Measurements from ENCODE around the gene SDCBP2.

SDCBP2 gene

DNA sequence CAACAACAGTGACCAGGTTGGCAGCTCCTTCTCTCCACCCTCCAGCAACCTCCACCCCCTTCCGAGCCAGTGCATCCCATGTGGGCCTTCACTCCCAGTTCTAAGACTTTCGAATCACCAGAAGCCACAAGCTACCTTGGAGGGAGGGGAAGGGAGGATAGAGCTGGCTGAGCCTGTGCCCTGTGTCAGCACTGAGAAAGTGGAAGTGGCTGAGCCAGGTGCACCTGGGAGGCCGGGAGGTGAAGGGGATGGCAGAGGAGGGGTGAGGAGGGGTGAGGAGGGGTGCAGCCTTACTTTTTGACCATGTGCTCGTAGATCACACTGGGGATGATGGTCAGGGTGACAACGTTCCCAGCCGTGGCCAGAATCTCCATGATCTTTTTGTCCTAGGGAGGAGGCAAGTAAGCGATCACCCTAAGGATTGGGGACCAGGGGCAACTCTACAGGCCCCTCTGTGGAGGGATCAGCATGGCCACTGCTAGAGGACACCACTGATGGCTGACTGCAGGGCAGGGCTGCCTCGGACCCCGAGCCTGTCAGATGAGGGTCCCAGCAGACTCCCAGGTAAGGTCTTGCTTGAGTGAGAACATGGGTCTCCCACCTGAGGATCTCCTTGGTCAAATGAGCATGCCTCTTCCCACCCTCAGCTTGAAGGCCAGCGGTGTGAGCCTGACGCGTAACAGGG is 18.3 kb downstream of the SDCBP2 start:
- Histone ChIP-seq H3K36me3 (replicated peaks) (no peaks in the 10 kb centered on the region), H3K27me3 (replicated peaks) (no peaks in the 10 kb centered on the region), H3K4me3 (ENCODE audit: low read depth, low read length) (no peak overlapping the region), H3K27ac (no peak overlapping the region)
- TF ChIP-seq, protein P1, sequence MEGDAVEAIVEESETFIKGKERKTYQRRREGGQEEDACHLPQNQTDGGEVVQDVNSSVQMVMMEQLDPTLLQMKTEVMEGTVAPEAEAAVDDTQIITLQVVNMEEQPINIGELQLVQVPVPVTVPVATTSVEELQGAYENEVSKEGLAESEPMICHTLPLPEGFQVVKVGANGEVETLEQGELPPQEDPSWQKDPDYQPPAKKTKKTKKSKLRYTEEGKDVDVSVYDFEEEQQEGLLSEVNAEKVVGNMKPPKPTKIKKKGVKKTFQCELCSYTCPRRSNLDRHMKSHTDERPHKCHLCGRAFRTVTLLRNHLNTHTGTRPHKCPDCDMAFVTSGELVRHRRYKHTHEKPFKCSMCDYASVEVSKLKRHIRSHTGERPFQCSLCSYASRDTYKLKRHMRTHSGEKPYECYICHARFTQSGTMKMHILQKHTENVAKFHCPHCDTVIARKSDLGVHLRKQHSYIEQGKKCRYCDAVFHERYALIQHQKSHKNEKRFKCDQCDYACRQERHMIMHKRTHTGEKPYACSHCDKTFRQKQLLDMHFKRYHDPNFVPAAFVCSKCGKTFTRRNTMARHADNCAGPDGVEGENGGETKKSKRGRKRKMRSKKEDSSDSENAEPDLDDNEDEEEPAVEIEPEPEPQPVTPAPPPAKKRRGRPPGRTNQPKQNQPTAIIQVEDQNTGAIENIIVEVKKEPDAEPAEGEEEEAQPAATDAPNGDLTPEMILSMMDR (IDR thresholded peaks at IDR 0.05; ENCODE audit: low read depth, low read length, missing control alignments): no peak
- no peak for DNase-seq
- in situ Hi-C loops (cut with HindIII; ENCODE audit: low pct_ligation_motif_present, low sequenced_read_pairs): loop anchor here (25.0 kb wide), 1 partner anchor 127 kb away; no protein-coding TSS in a partner anchor

DNA sequence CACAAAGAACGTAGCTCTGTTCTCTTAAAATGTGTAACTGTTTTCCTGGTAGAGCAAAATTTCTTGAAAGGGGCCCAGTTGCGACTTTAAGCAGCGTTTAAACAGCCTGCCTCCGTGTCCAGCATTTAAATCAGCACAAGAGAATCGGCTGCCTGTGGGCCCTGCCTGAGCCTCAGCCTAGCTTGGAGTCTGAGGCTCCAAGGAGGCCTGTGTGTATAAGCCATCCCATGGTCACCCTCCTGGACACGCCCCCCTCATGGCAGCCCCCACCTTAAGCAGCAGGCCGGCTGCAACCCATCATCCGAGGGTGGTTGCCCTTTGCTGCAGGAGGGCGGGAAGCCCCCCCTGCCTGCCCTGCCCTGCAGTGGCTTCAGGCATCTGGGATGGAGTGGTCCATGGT is 18.9 kb downstream of the SDCBP2 start:
- Histone ChIP-seq H3K4me3 (ENCODE audit: low read depth, low read length) (no peak overlapping the region), H3K27ac (no peak overlapping the region), H3K27me3 (replicated peaks) (no peaks in the 10 kb centered on the region), H3K36me3 (replicated peaks) (no peaks in the 10 kb centered on the region)
- in situ Hi-C loops (cut with HindIII; ENCODE audit: low pct_ligation_motif_present, low sequenced_read_pairs): loop anchor here (25.0 kb wide), 1 partner anchor 127 kb away; no protein-coding TSS in a partner anchor
- TF ChIP-seq, protein P1 (IDR thresholded peaks at IDR 0.05; ENCODE audit: low read depth, low read length, missing control alignments): no peak
- no peak for DNase-seq

DNA sequence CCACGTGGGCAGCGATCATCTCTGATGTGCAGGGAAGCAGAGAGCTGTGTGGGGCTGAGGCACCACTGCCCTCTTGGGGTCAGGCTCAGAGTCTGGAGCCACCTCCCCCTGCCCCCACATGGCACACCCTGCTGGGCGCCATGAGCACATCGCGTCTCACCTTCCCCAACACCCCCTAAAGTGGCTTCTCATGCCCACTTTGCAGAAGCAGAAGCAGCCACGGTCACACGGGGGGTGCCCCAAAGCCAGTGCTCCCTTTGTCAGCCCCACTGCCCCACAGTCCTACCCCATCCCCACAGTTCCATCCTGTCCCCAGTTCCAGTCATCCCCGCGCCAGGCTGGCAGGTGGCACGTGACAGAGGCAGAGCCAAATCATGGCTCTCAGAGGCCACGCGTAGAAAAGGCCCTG is 19.5 kb downstream of the SDCBP2 start:
- Histone ChIP-seq H3K27me3 (replicated peaks) (no peaks in the 10 kb centered on the region), H3K36me3 (replicated peaks) (no peaks in the 10 kb centered on the region), H3K27ac (no peak overlapping the region), H3K4me3 (ENCODE audit: low read depth, low read length) (no peak overlapping the region)
- no peak for DNase-seq
- in situ Hi-C loops (cut with HindIII; ENCODE audit: low pct_ligation_motif_present, low sequenced_read_pairs): loop anchor here (25.0 kb wide), 1 partner anchor 128 kb away; no protein-coding TSS in a partner anchor
- TF ChIP-seq, protein P1 (IDR thresholded peaks at IDR 0.05; ENCODE audit: low read depth, low read length, missing control alignments): no peak

DNA sequence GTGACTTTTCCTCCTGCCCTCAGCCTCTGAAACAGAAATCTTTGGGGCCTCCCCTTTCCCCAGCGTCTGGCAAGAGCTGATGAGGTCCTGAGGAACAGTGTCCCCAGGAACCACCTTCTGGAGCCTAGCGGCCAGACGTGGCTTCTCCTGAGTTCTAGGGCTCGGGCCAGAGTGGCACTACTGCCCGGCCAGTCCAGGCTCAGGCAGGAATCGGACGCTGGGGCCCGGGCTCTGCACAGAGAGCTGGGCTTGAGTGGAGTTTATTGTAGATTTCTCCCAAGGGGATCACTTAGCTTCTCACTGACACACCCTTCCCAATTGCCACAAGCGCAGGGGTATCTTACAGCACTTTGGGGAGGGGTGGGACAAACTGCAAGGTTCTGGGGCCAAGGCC is 20.2 kb downstream of the SDCBP2 start:
- no peak for DNase-seq
- Histone ChIP-seq H3K27me3 (replicated peaks) (no peaks in the 10 kb centered on the region), H3K27ac (no peak overlapping the region), H3K4me3 (ENCODE audit: low read depth, low read length) (no peak overlapping the region), H3K36me3 (replicated peaks) (no peaks in the 10 kb centered on the region)
- in situ Hi-C loops (cut with HindIII; ENCODE audit: low pct_ligation_motif_present, low sequenced_read_pairs): loop anchor here (25.0 kb wide), 1 partner anchor 129 kb away; no protein-coding TSS in a partner anchor
- TF ChIP-seq, protein P1 (IDR thresholded peaks at IDR 0.05; ENCODE audit: low read depth, low read length, missing control alignments): no peak

DNA sequence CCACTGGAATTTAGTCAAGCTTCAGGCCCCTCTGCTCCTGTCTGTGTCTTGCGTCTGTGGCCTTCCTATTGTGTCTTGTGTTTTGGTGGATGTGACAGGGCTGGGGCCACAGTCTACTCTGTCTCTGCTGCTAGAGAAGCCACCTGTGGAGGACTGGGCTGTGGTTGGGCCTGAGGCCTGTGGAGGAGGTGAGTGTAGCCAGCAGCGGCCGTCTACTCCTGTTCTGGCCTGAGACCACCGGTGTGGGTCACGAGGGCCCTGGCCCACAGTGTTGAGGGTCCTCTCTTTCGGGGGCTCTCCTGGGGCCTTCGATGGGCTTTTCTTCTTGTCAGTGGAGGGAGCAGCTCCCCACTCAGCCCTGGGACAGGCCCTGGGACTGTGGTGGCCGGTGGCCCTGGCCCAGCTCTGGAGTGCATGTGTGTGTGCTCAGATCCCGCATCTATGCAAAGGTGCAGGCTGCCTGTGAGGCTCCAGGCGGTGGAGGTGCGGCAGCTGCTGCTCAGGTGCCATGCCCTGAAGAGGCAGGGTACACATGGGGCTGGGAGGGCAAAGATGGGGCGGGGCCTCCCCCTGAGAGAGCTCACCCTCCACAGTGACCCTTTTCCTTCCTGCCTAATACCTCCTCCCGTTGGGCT is 20.8 kb downstream of the SDCBP2 start:
- TF ChIP-seq, protein P1 (IDR thresholded peaks at IDR 0.05; ENCODE audit: low read depth, low read length, missing control alignments): no peak
- no peak for DNase-seq
- in situ Hi-C loops (cut with HindIII; ENCODE audit: low pct_ligation_motif_present, low sequenced_read_pairs): loop anchor here (25.0 kb wide), 1 partner anchor 129 kb away; no protein-coding TSS in a partner anchor
- Histone ChIP-seq H3K36me3 (replicated peaks) (no peaks in the 10 kb centered on the region), H3K27me3 (replicated peaks) (no peaks in the 10 kb centered on the region), H3K4me3 (ENCODE audit: low read depth, low read length) (no peak overlapping the region), H3K27ac (no peak overlapping the region)
